GM12878 (cell line): ENCODE data around the gene ASS1. TPM values are rescaled to one million over a fixed set of nuclear protein-coding genes. Genes with fewer than 3 reads are reported as not detected.

Experiments used
- ATAC-seq: fragments of 200-7000 bp; cut with Tn5 transposase; 3 replicates; pipeline ENCODE4 v1.9.1; 2020; ENCODE audit warnings: mild to moderate bottlenecking, moderate library complexity
- BruUV-seq: library from RNA; stranded (reverse); fragments of 400-500 nt; replicated peaks from 2 replicates; lab custom pipeline; 2021; lab: Mats Ljungman, UMichigan
- CTCF ChIA-PET: fragments of 300-600 bp; sonication (Branson Sonifier 250); formaldehyde crosslinking; extraction: SDS; loops from one replicate; lab custom pipeline; 2021; ENCODE audit warnings: inconsistent platforms; lab: Yijun Ruan, JAX
- POLR2A ChIA-PET: fragments of 350-600 bp; formaldehyde crosslinking; extraction: SDS; loops from one replicate; lab custom pipeline; 2021; ENCODE audit warnings: inconsistent platforms; lab: Charles Lee
- RAD21 ChIA-PET: fragments of 300-600 bp; sonication (Branson Sonifier 250); formaldehyde crosslinking; loops from one replicate; lab custom pipeline; 2023; ENCODE audit warnings: antibody characterized with exemption; ENCODE audit not compliant: unreplicated experiment; lab: Charles Lee
- SMC1A ChIA-PET: fragments of 300-600 bp; sonication (Branson Sonifier 250); formaldehyde crosslinking; loops from one replicate; lab custom pipeline; 2023; ENCODE audit not compliant: unreplicated experiment, uncharacterized antibody; lab: Charles Lee
- DNase-seq: peaks from one replicate; pipeline ENCODE4 v3.0.0-alpha.2; 2011; ENCODE audit warnings: low read depth, low spot score
- FAIRE-seq: peaks from 3 replicates; lab custom pipeline; 2011; peaks lifted over from hg19 to GRCh38; lab: Jason Lieb, UNC
- H2AFZ ChIP-seq: 2 replicates; pipeline ENCODE4 v1.6.0; 2011; ENCODE audit warnings: low read depth, low read length, control low read depth; ENCODE audit not compliant: control insufficient read depth
- H3K27ac ChIP-seq: 2 replicates; pipeline ENCODE4 v1.5.1; 2011; ENCODE audit warnings: control low read depth; ENCODE audit not compliant: control insufficient read depth, insufficient read depth
- H3K27me3 ChIP-seq, 2 experiments: replicated peaks in 1 of 2; 2 replicates each; pipeline versions ENCODE4 v1.6.0 to v1.6.1; 2011; ENCODE audit warnings: low read length in 1 of 2; ENCODE audit not compliant: control insufficient read depth in 2 of 2, insufficient read depth in 2 of 2
- H3K36me3 ChIP-seq, 2 experiments: 2 replicates each; pipeline ENCODE4 v1.5.1; 2011; ENCODE audit warnings: low read length in 1 of 2; ENCODE audit not compliant: control insufficient read depth in 2 of 2, insufficient read depth in 2 of 2
- H3K4me1 ChIP-seq: 2 replicates; pipeline ENCODE4 v1.6.1; 2011; ENCODE audit warnings: mild to moderate bottlenecking, low read length, moderate library complexity, mixed read lengths; ENCODE audit not compliant: control insufficient read depth, insufficient read depth
- H3K4me2 ChIP-seq: 2 replicates; pipeline ENCODE4 v1.6.0; 2011; ENCODE audit warnings: control low read depth; ENCODE audit not compliant: control insufficient read depth, insufficient read depth
- H3K4me3 ChIP-seq: fragments of 200-600 bp; sonication (generic); 2 replicates; pipeline ENCODE4 v1.5.1; 2016
- H3K79me2 ChIP-seq: 2 replicates; pipeline ENCODE4 v1.6.0; 2011; ENCODE audit warnings: low read length; ENCODE audit not compliant: control insufficient read depth, insufficient read depth
- H3K9ac ChIP-seq: 2 replicates; pipeline ENCODE4 v1.8.0; 2011; ENCODE audit warnings: low read length, control low read depth, mixed read lengths; ENCODE audit not compliant: control insufficient read depth, insufficient read depth
- H3K9me3 ChIP-seq: replicated peaks from 3 replicates; pipeline ENCODE4 v1.5.1; 2011; ENCODE audit warnings: mild to moderate bottlenecking, low read length; ENCODE audit not compliant: control insufficient read depth, insufficient read depth
- H4K20me1 ChIP-seq: 2 replicates; pipeline ENCODE4 v1.6.0; 2011; ENCODE audit not compliant: control insufficient read depth, insufficient read depth
- ESRRA ChIP-seq: IDR thresholded peaks from 2 replicates; pipeline ENCODE4 v1.6.1; 2012; ENCODE audit warnings: mild to moderate bottlenecking, low read length, improper control_type of control experiment
- FOXK2 ChIP-seq: fragments of 450-650 bp; IDR thresholded peaks from 2 replicates; pipeline ENCODE4 v1.6.1; 2017; ENCODE audit warnings: mild to moderate bottlenecking, moderate library complexity
- FOXM1 ChIP-seq: IDR thresholded peaks from 2 replicates; pipeline ENCODE4 v1.6.1; 2012; ENCODE audit warnings: low read depth, mild to moderate bottlenecking, inconsistent platforms, low read length, moderate library complexity
- HDAC2 ChIP-seq: fragments of 200-600 bp; sonication (generic); IDR thresholded peaks from 2 replicates; pipeline ENCODE4 v1.6.1; 2017
- IRF4 ChIP-seq: IDR thresholded peaks from 2 replicates; pipeline ENCODE4 v1.6.1; 2011; ENCODE audit warnings: low read depth, low read length
- POLR2AphosphoS2 ChIP-seq: IDR thresholded peaks from 2 replicates; pipeline ENCODE4 v1.6.1; 2011; ENCODE audit warnings: low read depth, mild to moderate bottlenecking, low read length, improper control_type of control experiment, moderate library complexity
- RELA ChIP-seq: fragments of 450-650 bp; IDR thresholded peaks from 2 replicates; pipeline ENCODE4 v1.8.0; 2014; ENCODE audit warnings: borderline replicate concordance; ENCODE audit not compliant: partially characterized antibody
- SUZ12 ChIP-seq: fragments of 200-600 bp; sonication (generic); IDR thresholded peaks from one replicate; pipeline ENCODE4 v1.6.1; 2018; ENCODE audit warnings: antibody characterized with exemption, mild to moderate bottlenecking; ENCODE audit not compliant: unreplicated experiment
- USF2 ChIP-seq: IDR thresholded peaks from 2 replicates; pipeline ENCODE4 v1.6.1; 2011; ENCODE audit warnings: low read depth, low read length, improper control_type of control experiment, borderline replicate concordance
- WGBS: methylation state at CpG from one replicate; pipeline ENCODE4 v1.1.6; 2016; ENCODE audit warnings: low lambda C conversion rate; ENCODE audit not compliant: insufficient replicate concordance, insufficient coverage; ENCODE audit errors: missing lambda C conversion rate; 5-methylcytosine and 5-hydroxymethylcytosine counted together
- in situ Hi-C: fragments of 300-500 bp; cut with MboI; formaldehyde crosslinking; loops from 9 replicates; pipeline ENCODE4 v1.14.3; 2018; ENCODE audit warnings: mixed read lengths
- intact Hi-C: fragments of 100-400 bp; cut with micrococcal nuclease; formaldehyde crosslinking; loops from one replicate; pipeline ENCODE4 v1.14.2; 2022; ENCODE audit not compliant: unreplicated experiment
- polyA plus RNA-seq, 11 experiments: library from polyadenylated mRNA; depleted of rRNA in 4 of 11; unstranded in 6 of 11; stranded (reverse) in 5 of 11; fragments of >200 nt; fragmentation: Nextera tagmentation in 4 of 11; fragmentation: Illumina TruSeq in 1 of 11; extraction: Ambion mirVana in 4 of 11; extraction: Trizol in 1 of 11; gene quantifications; 1 replicate in 1 of 11; 2 replicates in 10 of 11; pipeline versions ENCODE4 v1.2.1 to v1.2.3, GENCODE V29; 2011 to 2016; ENCODE audit warnings: inconsistent platforms in 2 of 11, missing spikeins in 2 of 11, low read depth in 1 of 11
- total RNA-seq, 4 experiments: library from RNA; depleted of rRNA in 3 of 4; stranded (reverse); fragments of >200 nt in 3 of 4; fragmentation: Illumina TruSeq in 1 of 4; extraction: Trizol in 1 of 4; gene quantifications; 2 replicates each; pipeline versions ENCODE4 v1.2.1 to v1.2.3, GENCODE V29; 2013 to 2021
- TF ChIP-seq, protein P1 (sequence below): IDR thresholded peaks from 2 replicates; pipeline ENCODE4 v1.6.1; 2011; ENCODE audit warnings: mild to moderate bottlenecking, low read depth, low read length, moderate library complexity; ENCODE audit not compliant: insufficient replicate concordance

Gene ASS1
- total and polyA plus RNA-seq, 10 of the 15 experiments (the other 5 are each of a cell fraction or from before 2014, with no cell fraction given), result 0.10 to 6.1 (median 0.28) TPM; not detected in 3

DNA sequence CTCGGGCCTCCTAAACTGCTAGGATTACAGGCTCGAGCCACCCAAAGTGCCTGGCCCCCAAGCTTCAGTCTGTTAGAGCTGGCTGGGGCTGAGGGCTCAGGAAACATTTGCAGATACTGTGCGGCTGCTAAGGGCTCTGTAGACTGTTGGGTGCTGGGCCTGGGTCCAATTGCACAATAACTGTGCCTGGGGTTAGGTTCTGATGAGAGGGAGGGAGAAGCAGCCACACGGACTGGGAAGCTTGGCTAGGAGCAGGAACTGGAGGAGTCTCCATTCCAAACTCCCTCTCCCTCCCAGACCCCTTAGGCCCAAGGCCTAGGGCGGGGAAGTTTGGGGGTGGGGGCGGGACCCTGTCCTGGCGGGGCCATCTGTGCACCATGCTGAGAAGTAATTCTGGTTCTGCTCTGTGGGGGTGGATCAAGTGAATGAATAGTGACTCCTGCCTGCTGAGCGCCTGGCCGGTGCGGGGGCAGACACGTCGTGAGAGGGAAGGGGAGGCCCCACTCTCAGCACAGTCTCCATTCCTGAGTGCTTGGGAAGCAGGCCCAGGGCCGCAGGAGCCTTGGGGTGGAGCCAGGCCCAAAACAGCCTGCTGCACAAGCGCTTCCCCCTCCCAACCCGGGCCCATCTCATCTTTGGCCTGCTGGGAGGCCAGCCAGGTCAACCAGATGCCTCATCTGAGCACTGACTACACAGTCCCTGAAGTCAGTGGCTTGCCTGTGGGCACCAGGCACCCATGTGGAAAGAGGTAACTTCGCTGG lies 1.5 kb downstream of the ASS1 start:
- Histone ChIP-seq H3K27me3 (no peaks in the 10 kb centered on the region; a peak in 3 of 4 replicates), H3K9ac (no peak overlapping the region), H3K27ac (no peak overlapping the region), H3K9me3 (no peaks in the 10 kb centered on the region), H3K4me2 (no peak overlapping the region), H3K79me2 (no peaks in the 10 kb centered on the region), H2AFZ (no peak overlapping the region), H3K4me3 (no peak overlapping the region), H3K4me1 (no peaks in the 10 kb centered on the region), H3K36me3 (no peaks in the 10 kb centered on the region), H4K20me1 (no peaks in the 10 kb centered on the region)
- intact Hi-C loops, result no loop called here
- SMC1A ChIA-PET, result no interaction called here
- POLR2A ChIA-PET, result no interaction called here
- DNase-seq (no peak), ATAC-seq (no peak), FAIRE-seq (no peak)
- CTCF ChIA-PET, result interaction anchor here (0.6 kb wide), 1 partner anchor 483 kb away, joined by 3 read pairs; no protein-coding TSS in a partner anchor
- TF ChIP-seq RELA, result no peak
- no peak for TF ChIP-seq ESRRA
- no peak for TF ChIP-seq FOXK2
- TF ChIP-seq USF2, result no peak
- TF ChIP-seq FOXM1, result no peak
- TF ChIP-seq POLR2AphosphoS2, result no peak
- TF ChIP-seq IRF4, result no peak
- no peak for TF ChIP-seq SUZ12
- TF ChIP-seq HDAC2, result no peak
- TF ChIP-seq, protein P1, sequence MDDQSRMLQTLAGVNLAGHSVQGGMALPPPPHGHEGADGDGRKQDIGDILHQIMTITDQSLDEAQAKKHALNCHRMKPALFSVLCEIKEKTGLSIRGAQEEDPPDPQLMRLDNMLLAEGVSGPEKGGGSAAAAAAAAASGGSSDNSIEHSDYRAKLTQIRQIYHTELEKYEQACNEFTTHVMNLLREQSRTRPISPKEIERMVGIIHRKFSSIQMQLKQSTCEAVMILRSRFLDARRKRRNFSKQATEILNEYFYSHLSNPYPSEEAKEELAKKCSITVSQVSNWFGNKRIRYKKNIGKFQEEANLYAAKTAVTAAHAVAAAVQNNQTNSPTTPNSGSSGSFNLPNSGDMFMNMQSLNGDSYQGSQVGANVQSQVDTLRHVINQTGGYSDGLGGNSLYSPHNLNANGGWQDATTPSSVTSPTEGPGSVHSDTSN, result no peak
- BruUV-seq, result no TSS peak
- WGBS, result 42% methylated on average over 16 of the region's 16 CpGs
- in situ Hi-C loops, result no loop called here
- RAD21 ChIA-PET, result interaction anchor here (0.9 kb wide), 1 partner anchor 237 kb away, joined by 3 read pairs; no protein-coding TSS in a partner anchor
